PC-9 (cell line): ENCODE results near the gene PPP1R9B. TPM values are rescaled to one million over a fixed set of nuclear protein-coding genes. Genes with fewer than 3 reads are reported as not detected.

ENCODE experiments used
- BruUV-seq: library from RNA; stranded (reverse); fragments of 400-500 nt; replicated peaks from 2 replicates; lab custom pipeline; 2021; lab: Mats Ljungman, UMichigan
- CTCF ChIA-PET: fragments of 300-600 bp; sonication (Branson Sonifier 250); formaldehyde crosslinking; loops from one replicate; lab custom pipeline; 2022; ENCODE audit warnings: antibody characterized with exemption; lab: Charles Lee
- POLR2A ChIA-PET: fragments of 300-600 bp; sonication (Branson Sonifier 250); formaldehyde crosslinking; loops from one replicate; lab custom pipeline; 2022; ENCODE audit warnings: antibody characterized with exemption; ENCODE audit not compliant: unreplicated experiment; lab: Charles Lee
- DNase-seq, 2 experiments: peaks; one replicate each; pipeline versions ENCODE4 v3.0.0 to v3.0.0-alpha.2; 2015 to 2022; ENCODE audit warnings: mixed read lengths in 1 of 2
- H2AFZ ChIP-seq: fragments of 200-600 bp; sonication (generic); 2 replicates; pipeline ENCODE4 v1.8.1; 2017; ENCODE audit warnings: antibody characterized with exemption
- H3F3A ChIP-seq: fragments of 200-600 bp; sonication (generic); 2 replicates; pipeline ENCODE4 v1.8.1; 2017; ENCODE audit warnings: antibody characterized with exemption, mild to moderate bottlenecking, low read depth; ENCODE audit not compliant: insufficient read depth
- H3K27ac ChIP-seq: fragments of 200-600 bp; sonication (generic); 2 replicates; pipeline ENCODE4 v1.6.1; 2016; ENCODE audit warnings: mixed run types
- H3K27me3 ChIP-seq: fragments of 200-600 bp; sonication (generic); 2 replicates; pipeline ENCODE4 v1.6.1; 2016; ENCODE audit warnings: low read depth, mixed run types; ENCODE audit not compliant: insufficient read depth
- H3K36me3 ChIP-seq: fragments of 200-600 bp; sonication (generic); 2 replicates; pipeline ENCODE4 v1.6.1; 2016; ENCODE audit warnings: low read depth, mixed run types
- H3K4me1 ChIP-seq: fragments of 200-600 bp; sonication (generic); replicated peaks from 2 replicates; pipeline ENCODE4 v1.6.1; 2016; ENCODE audit warnings: mixed run types; ENCODE audit not compliant: insufficient read depth
- H3K4me2 ChIP-seq: fragments of 200-600 bp; sonication (generic); 2 replicates; pipeline ENCODE4 v1.6.1; 2017; ENCODE audit warnings: mixed run types
- H3K4me3 ChIP-seq: fragments of 200-600 bp; sonication (generic); 2 replicates; pipeline ENCODE4 v1.6.1; 2016; ENCODE audit warnings: mixed run types
- H3K79me2 ChIP-seq: fragments of 200-600 bp; sonication (generic); 2 replicates; pipeline ENCODE4 v1.6.1; 2017; ENCODE audit warnings: low read depth, mixed run types
- H3K9me2 ChIP-seq: fragments of 200-600 bp; sonication (generic); 2 replicates; pipeline ENCODE4 v1.8.1; 2017; ENCODE audit warnings: mild to moderate bottlenecking; ENCODE audit not compliant: insufficient read depth
- H3K9me3 ChIP-seq: fragments of 200-600 bp; sonication (generic); 2 replicates; pipeline ENCODE4 v1.8.1; 2016; ENCODE audit warnings: low read depth; ENCODE audit not compliant: insufficient read depth
- H4K20me1 ChIP-seq: fragments of 200-600 bp; sonication (generic); 2 replicates; pipeline ENCODE4 v1.8.1; 2017; ENCODE audit not compliant: insufficient read depth
- CTCF ChIP-seq: fragments of 200-600 bp; sonication (generic); conservative IDR thresholded peaks from 2 replicates; pipeline ENCODE4 v1.6.1; 2017; ENCODE audit warnings: mixed run types, antibody characterized with exemption, mild to moderate bottlenecking, moderate library complexity
- EZH2 ChIP-seq: fragments of 200-600 bp; sonication (generic); IDR thresholded peaks from 2 replicates; pipeline ENCODE4 v1.8.0; 2017; ENCODE audit warnings: antibody characterized with exemption, low read depth
- intact Hi-C: fragments of 100-400 bp; cut with micrococcal nuclease; formaldehyde crosslinking; loops from one replicate; pipeline ENCODE4 v1.10.0; 2022; ENCODE audit not compliant: unreplicated experiment
- total RNA-seq: library from RNA; stranded (reverse); gene quantifications from 2 replicates; pipeline ENCODE4 v1.2.3, GENCODE V29; 2021

PPP1R9B gene
- total RNA-seq, 1 experiment from 2014 or later = 35.8 TPM

- ChIA-PET CTCF (no interaction called here), POLR2A (no interaction called here)
- no peak for DNase-seq
- peak overlapping the region; percentile 95; the same call in 1 of the 2 replicates for H3K4me2 ChIP-seq
- H3K9me2 ChIP-seq = no peaks in the 10 kb centered on the region
- H3K4me1 ChIP-seq = peaks cover 48% of the 10 kb centered on the region
- H2AFZ ChIP-seq = no peak overlapping the region
- peaks cover 25% of the 10 kb centered on the region for H3F3A ChIP-seq
- no peak overlapping the region for H3K4me3 ChIP-seq
- H4K20me1 ChIP-seq = peaks cover 65% of the 10 kb centered on the region
- no peaks in the 10 kb centered on the region for H3K9me3 ChIP-seq
- TF ChIP-seq CTCF (no peak), EZH2 (no peak)
- peaks cover 37% of the 10 kb centered on the region for H3K79me2 ChIP-seq
- H3K36me3 ChIP-seq = peaks cover 40% of the 10 kb centered on the region
- no TSS peak for BruUV-seq
- H3K27me3 ChIP-seq = no peaks in the 10 kb centered on the region
- H3K27ac ChIP-seq = no peak overlapping the region
- intact Hi-C loops = loop anchor here (2.0 kb wide), 1 partner anchor 49 kb away; the partner anchor contains the start of gene PDK2
Measured at GRCh38 chr17:50143461-50144176, 6.9 kb downstream of the PPP1R9B start.

- Histone ChIP-seq H3K4me3 (no peak overlapping the region), H3K4me2 (no peak overlapping the region), H2AFZ (no peak overlapping the region), H3F3A (peaks cover 18% of the 10 kb centered on the region), H3K79me2 (peaks cover 18% of the 10 kb centered on the region), H3K4me1 (peaks cover 29% of the 10 kb centered on the region), H3K27me3 (no peaks in the 10 kb centered on the region), H3K27ac (no peak overlapping the region), H3K9me3 (no peaks in the 10 kb centered on the region), H4K20me1 (peaks cover 46% of the 10 kb centered on the region), H3K36me3 (peaks cover 46% of the 10 kb centered on the region), H3K9me2 (no peaks in the 10 kb centered on the region)
- intact Hi-C loops = loop anchor here (2.0 kb wide), 1 partner anchor 19 kb away; no protein-coding TSS in a partner anchor
- no peak for DNase-seq
- ChIA-PET POLR2A (no interaction called here), CTCF (no interaction called here)
- no TSS peak for BruUV-seq
- TF ChIP-seq CTCF = no peak
- TF ChIP-seq EZH2 = no peak
Measured at GRCh38 chr17:50141745-50142110, 8.7 kb downstream of the PPP1R9B start.

- intact Hi-C loops = loop anchor here (2.0 kb wide), 1 partner anchor 20 kb away; no protein-coding TSS in a partner anchor
- H3K9me2 ChIP-seq = no peaks in the 10 kb centered on the region
- H3K9me3 ChIP-seq = no peaks in the 10 kb centered on the region
- H3F3A ChIP-seq = peaks cover 16% of the 10 kb centered on the region
- H4K20me1 ChIP-seq = peaks cover 41% of the 10 kb centered on the region
- peaks cover 13% of the 10 kb centered on the region for H3K79me2 ChIP-seq
- H3K4me3 ChIP-seq = no peak overlapping the region
- TF ChIP-seq EZH2 = no peak
- TF ChIP-seq CTCF = 0 out of 2 replicates have a peak, but pooled peaks have one; percentile 9
- no peak overlapping the region for H2AFZ ChIP-seq
- no peaks in the 10 kb centered on the region for H3K27me3 ChIP-seq
- no TSS peak for BruUV-seq
- peaks cover 45% of the 10 kb centered on the region for H3K36me3 ChIP-seq
- H3K4me1 ChIP-seq = peaks cover 24% of the 10 kb centered on the region
- POLR2A ChIA-PET = interaction anchor here (0.6 to 0.7 kb wide), 2 partner anchors 275 to 804 kb away, joined by 3 to 4 read pairs; no protein-coding TSS in a partner anchor
- no peak overlapping the region for H3K27ac ChIP-seq
- CTCF ChIA-PET = interaction anchor here (0.8 kb wide), 1 partner anchor 9 kb away, joined by 8 read pairs; no protein-coding TSS in a partner anchor
- no peak for DNase-seq
- no peak overlapping the region for H3K4me2 ChIP-seq
Measured at GRCh38 chr17:50141026-50141744, 9.3 kb downstream of the PPP1R9B start.
